GM12878 (cell line): ENCODE data around the gene FMOD. TPM values are rescaled to one million over a fixed set of nuclear protein-coding genes. Genes with fewer than 3 reads are reported as not detected.

Source experiments
- ATAC-seq: fragments of 200-7000 bp; cut with Tn5 transposase; 3 replicates; pipeline ENCODE4 v1.9.1; 2020; ENCODE audit warnings: mild to moderate bottlenecking, moderate library complexity
- BruUV-seq: library from RNA; stranded (reverse); fragments of 400-500 nt; replicated peaks from 2 replicates; lab custom pipeline; 2021; lab: Mats Ljungman, UMichigan
- CTCF ChIA-PET: fragments of 300-600 bp; sonication (Branson Sonifier 250); formaldehyde crosslinking; extraction: SDS; loops from one replicate; lab custom pipeline; 2021; ENCODE audit warnings: inconsistent platforms; lab: Yijun Ruan, JAX
- POLR2A ChIA-PET: fragments of 350-600 bp; formaldehyde crosslinking; extraction: SDS; loops from one replicate; lab custom pipeline; 2021; ENCODE audit warnings: inconsistent platforms; lab: Charles Lee
- RAD21 ChIA-PET: fragments of 300-600 bp; sonication (Branson Sonifier 250); formaldehyde crosslinking; loops from one replicate; lab custom pipeline; 2023; ENCODE audit warnings: antibody characterized with exemption; ENCODE audit not compliant: unreplicated experiment; lab: Charles Lee
- SMC1A ChIA-PET: fragments of 300-600 bp; sonication (Branson Sonifier 250); formaldehyde crosslinking; loops from one replicate; lab custom pipeline; 2023; ENCODE audit not compliant: unreplicated experiment, uncharacterized antibody; lab: Charles Lee
- DNase-seq: peaks from one replicate; pipeline ENCODE4 v3.0.0-alpha.2; 2011; ENCODE audit warnings: low read depth, low spot score
- FAIRE-seq: peaks from 3 replicates; lab custom pipeline; 2011; peaks lifted over from hg19 to GRCh38; lab: Jason Lieb, UNC
- H2AFZ ChIP-seq: 2 replicates; pipeline ENCODE4 v1.6.0; 2011; ENCODE audit warnings: low read depth, low read length, control low read depth; ENCODE audit not compliant: control insufficient read depth
- H3K27ac ChIP-seq: 2 replicates; pipeline ENCODE4 v1.5.1; 2011; ENCODE audit warnings: control low read depth; ENCODE audit not compliant: control insufficient read depth, insufficient read depth
- H3K27me3 ChIP-seq, 2 experiments: replicated peaks in 1 of 2; 2 replicates each; pipeline versions ENCODE4 v1.6.0 to v1.6.1; 2011; ENCODE audit warnings: low read length in 1 of 2; ENCODE audit not compliant: control insufficient read depth in 2 of 2, insufficient read depth in 2 of 2
- H3K36me3 ChIP-seq, 2 experiments: 2 replicates each; pipeline ENCODE4 v1.5.1; 2011; ENCODE audit warnings: low read length in 1 of 2; ENCODE audit not compliant: control insufficient read depth in 2 of 2, insufficient read depth in 2 of 2
- H3K4me1 ChIP-seq: 2 replicates; pipeline ENCODE4 v1.6.1; 2011; ENCODE audit warnings: mild to moderate bottlenecking, low read length, moderate library complexity, mixed read lengths; ENCODE audit not compliant: control insufficient read depth, insufficient read depth
- H3K4me2 ChIP-seq: 2 replicates; pipeline ENCODE4 v1.6.0; 2011; ENCODE audit warnings: control low read depth; ENCODE audit not compliant: control insufficient read depth, insufficient read depth
- H3K4me3 ChIP-seq: fragments of 200-600 bp; sonication (generic); 2 replicates; pipeline ENCODE4 v1.5.1; 2016
- H3K79me2 ChIP-seq: 2 replicates; pipeline ENCODE4 v1.6.0; 2011; ENCODE audit warnings: low read length; ENCODE audit not compliant: control insufficient read depth, insufficient read depth
- H3K9ac ChIP-seq: 2 replicates; pipeline ENCODE4 v1.8.0; 2011; ENCODE audit warnings: low read length, control low read depth, mixed read lengths; ENCODE audit not compliant: control insufficient read depth, insufficient read depth
- H3K9me3 ChIP-seq: replicated peaks from 3 replicates; pipeline ENCODE4 v1.5.1; 2011; ENCODE audit warnings: mild to moderate bottlenecking, low read length; ENCODE audit not compliant: control insufficient read depth, insufficient read depth
- H4K20me1 ChIP-seq: 2 replicates; pipeline ENCODE4 v1.6.0; 2011; ENCODE audit not compliant: control insufficient read depth, insufficient read depth
- BHLHE40 ChIP-seq, 2 experiments: fragments of 450-650 bp in 1 of 2; IDR thresholded peaks; 2 replicates each; pipeline ENCODE4 v1.6.1; 2011 to 2017; ENCODE audit warnings: low read depth in 2 of 2, borderline replicate concordance in 1 of 2, improper control_type of control experiment in 1 of 2, low read length in 1 of 2, mild to moderate bottlenecking in 1 of 2
- BMI1 ChIP-seq: fragments of 450-650 bp; IDR thresholded peaks from 2 replicates; pipeline ENCODE4 v1.6.1; 2016; ENCODE audit warnings: mild to moderate bottlenecking, moderate library complexity, borderline replicate concordance
- DPF2 ChIP-seq: fragments of 450-650 bp; IDR thresholded peaks from 2 replicates; pipeline ENCODE4 v1.6.1; 2017; ENCODE audit warnings: mild to moderate bottlenecking
- E2F8 ChIP-seq: fragments of 450-650 bp; IDR thresholded peaks from 2 replicates; pipeline ENCODE4 v1.6.1; 2018; ENCODE audit warnings: mild to moderate bottlenecking, low read depth, moderate library complexity; ENCODE audit not compliant: partially characterized antibody
- EGR1 ChIP-seq, 2 experiments: IDR thresholded peaks; 1 replicate in 1 of 2; 2 replicates in 1 of 2; pipeline ENCODE4 v1.6.1; 2011 to 2012; ENCODE audit warnings: low read depth in 2 of 2, low read length in 2 of 2, borderline replicate concordance in 1 of 2, mild to moderate bottlenecking in 1 of 2, moderate library complexity in 1 of 2
- JUND ChIP-seq: IDR thresholded peaks from 2 replicates; pipeline ENCODE4 v1.6.1; 2012; ENCODE audit warnings: low read depth, mild to moderate bottlenecking, low read length, improper control_type of control experiment, moderate library complexity
- MEF2A ChIP-seq: IDR thresholded peaks from 2 replicates; pipeline ENCODE4 v1.6.1; 2011; ENCODE audit warnings: low read depth, mild to moderate bottlenecking, low read length, moderate library complexity; ENCODE audit not compliant: insufficient read depth
- MEF2B ChIP-seq: fragments of 450-650 bp; IDR thresholded peaks from 2 replicates; pipeline ENCODE4 v1.6.1; 2018; ENCODE audit warnings: mild to moderate bottlenecking, moderate library complexity; ENCODE audit not compliant: partially characterized antibody, poor library complexity, severe bottlenecking
- MTA2 ChIP-seq: fragments of 450-650 bp; IDR thresholded peaks from 2 replicates; pipeline ENCODE4 v1.6.1; 2016; ENCODE audit warnings: low read depth, mild to moderate bottlenecking, moderate library complexity
- NFIC ChIP-seq: IDR thresholded peaks from 2 replicates; pipeline ENCODE4 v1.6.1; 2012; ENCODE audit warnings: low read depth, mild to moderate bottlenecking, inconsistent platforms, low read length, moderate library complexity
- NFYB ChIP-seq: IDR thresholded peaks from 2 replicates; pipeline ENCODE4 v1.6.1; 2011; ENCODE audit warnings: low read depth, mild to moderate bottlenecking, low read length, improper control_type of control experiment, moderate library complexity; ENCODE audit not compliant: insufficient read depth
- NR2F1 ChIP-seq: fragments of 450-650 bp; conservative IDR thresholded peaks from 2 replicates; pipeline ENCODE4 v1.6.1; 2017; ENCODE audit warnings: mild to moderate bottlenecking
- POLR2A ChIP-seq: IDR thresholded peaks from 2 replicates; pipeline ENCODE4 v1.6.1; 2011; ENCODE audit warnings: low read depth, mild to moderate bottlenecking, low read length
- SIN3A ChIP-seq: IDR thresholded peaks from 2 replicates; pipeline ENCODE4 v1.6.1; 2012; ENCODE audit warnings: low read depth, low read length, improper control_type of control experiment
- SPI1 ChIP-seq: IDR thresholded peaks from 2 replicates; pipeline ENCODE4 v1.6.1; 2011; ENCODE audit warnings: low read depth, mild to moderate bottlenecking, low read length, moderate library complexity, borderline replicate concordance; ENCODE audit not compliant: insufficient read depth
- SRF ChIP-seq, 2 experiments: IDR thresholded peaks; 2 replicates each; pipeline ENCODE4 v1.6.1; 2011; ENCODE audit warnings: low read depth in 2 of 2, low read length in 2 of 2, mild to moderate bottlenecking in 1 of 2, moderate library complexity in 1 of 2
- WRNIP1 ChIP-seq: IDR thresholded peaks from 2 replicates; pipeline ENCODE4 v1.6.1; 2011; ENCODE audit warnings: low read depth, low read length, improper control_type of control experiment, borderline replicate concordance
- YBX1 ChIP-seq: fragments of 450-650 bp; IDR thresholded peaks from 2 replicates; pipeline ENCODE4 v1.6.1; 2016; ENCODE audit warnings: antibody characterized with exemption
- YY1 ChIP-seq: IDR thresholded peaks from 2 replicates; pipeline ENCODE4 v1.6.1; 2011; ENCODE audit warnings: low read depth, mild to moderate bottlenecking, low read length
- WGBS: methylation state at CpG from one replicate; pipeline ENCODE4 v1.1.6; 2016; ENCODE audit warnings: low lambda C conversion rate; ENCODE audit not compliant: insufficient replicate concordance, insufficient coverage; ENCODE audit errors: missing lambda C conversion rate; 5-methylcytosine and 5-hydroxymethylcytosine counted together
- in situ Hi-C: fragments of 300-500 bp; cut with MboI; formaldehyde crosslinking; loops from 9 replicates; pipeline ENCODE4 v1.14.3; 2018; ENCODE audit warnings: mixed read lengths
- intact Hi-C: fragments of 100-400 bp; cut with micrococcal nuclease; formaldehyde crosslinking; loops from one replicate; pipeline ENCODE4 v1.14.2; 2022; ENCODE audit not compliant: unreplicated experiment
- polyA plus RNA-seq, 11 experiments: library from polyadenylated mRNA; depleted of rRNA in 4 of 11; unstranded in 6 of 11; stranded (reverse) in 5 of 11; fragments of >200 nt; fragmentation: Nextera tagmentation in 4 of 11; fragmentation: Illumina TruSeq in 1 of 11; extraction: Ambion mirVana in 4 of 11; extraction: Trizol in 1 of 11; gene quantifications; 1 replicate in 1 of 11; 2 replicates in 10 of 11; pipeline versions ENCODE4 v1.2.1 to v1.2.3, GENCODE V29; 2011 to 2016; ENCODE audit warnings: inconsistent platforms in 2 of 11, missing spikeins in 2 of 11, low read depth in 1 of 11
- total RNA-seq, 4 experiments: library from RNA; depleted of rRNA in 3 of 4; stranded (reverse); fragments of >200 nt in 3 of 4; fragmentation: Illumina TruSeq in 1 of 4; extraction: Trizol in 1 of 4; gene quantifications; 2 replicates each; pipeline versions ENCODE4 v1.2.1 to v1.2.3, GENCODE V29; 2013 to 2021
- TF ChIP-seq, protein P1 (sequence below): fragments of 450-650 bp; IDR thresholded peaks from 2 replicates; pipeline ENCODE4 v1.6.1; 2016; ENCODE audit warnings: mild to moderate bottlenecking

The FMOD gene
- total and polyA plus RNA-seq, 10 of the 15 experiments (the other 5 are each of a cell fraction or from before 2014, with no cell fraction given): 0.03 to 0.26 (median 0.11) TPM; not detected in 7

- intact Hi-C loops: no loop called here
- BruUV-seq: no TSS peak
- TF ChIP-seq NFYB (no peak), POLR2A (no peak; the same call in 1 of the 2 replicates), SIN3A (no peak), YBX1 (no peak), DPF2 (0 out of 2 replicates have a peak, but pooled peaks have one; percentile 13), NR2F1 (0 out of 2 replicates have a peak, but pooled peaks have one; percentile 11), YY1 (0 out of 2 replicates have a peak, but pooled peaks have one; percentile 20), BMI1 (no peak), EGR1 (IDR thresholded peaks at IDR 0.05; ENCODE audit: borderline replicate concordance in 1 of 2, low read depth in 2 of 2, low read length in 2 of 2) (no peak), BHLHE40 (IDR thresholded peaks at IDR 0.05; ENCODE audit: borderline replicate concordance in 1 of 2, low read depth in 2 of 2, low read length in 1 of 2) (peak in 1 of 2 experiments; percentile 45; a peak in 1 of 4 replicates), SPI1 (no peak), MEF2B (peak; percentile 8), MEF2A (no peak), WRNIP1 (no peak), SRF (IDR thresholded peaks at IDR 0.05; ENCODE audit: low read depth in 2 of 2, low read length in 2 of 2) (no peak), MTA2 (no peak), JUND (no peak), E2F8 (no peak), NFIC (no peak)
- TF ChIP-seq, protein P1, sequence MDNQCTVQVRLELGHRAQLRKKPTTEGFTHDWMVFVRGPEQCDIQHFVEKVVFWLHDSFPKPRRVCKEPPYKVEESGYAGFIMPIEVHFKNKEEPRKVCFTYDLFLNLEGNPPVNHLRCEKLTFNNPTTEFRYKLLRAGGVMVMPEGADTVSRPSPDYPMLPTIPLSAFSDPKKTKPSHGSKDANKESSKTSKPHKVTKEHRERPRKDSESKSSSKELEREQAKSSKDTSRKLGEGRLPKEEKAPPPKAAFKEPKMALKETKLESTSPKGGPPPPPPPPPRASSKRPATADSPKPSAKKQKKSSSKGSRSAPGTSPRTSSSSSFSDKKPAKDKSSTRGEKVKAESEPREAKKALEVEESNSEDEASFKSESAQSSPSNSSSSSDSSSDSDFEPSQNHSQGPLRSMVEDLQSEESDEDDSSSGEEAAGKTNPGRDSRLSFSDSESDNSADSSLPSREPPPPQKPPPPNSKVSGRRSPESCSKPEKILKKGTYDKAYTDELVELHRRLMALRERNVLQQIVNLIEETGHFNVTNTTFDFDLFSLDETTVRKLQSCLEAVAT: no peak
Observed at GRCh38 chr1:203299169-203299568, 51.8 kb downstream of the FMOD start.

More at GRCh38 chr1:203299169-203299568, 51.8 kb downstream of the FMOD start:
- Histone ChIP-seq H3K9me3 (no peaks in the 10 kb centered on the region), H3K27me3 (no peaks in the 10 kb centered on the region), H3K27ac (peak overlapping the region; percentile 80), H3K9ac (peak overlapping the region; percentile 64), H2AFZ (peak overlapping the region; percentile 11), H3K4me3 (peak overlapping the region; percentile 43; the same call in 1 of the 2 replicates), H3K36me3 (no peaks in the 10 kb centered on the region), H4K20me1 (no peaks in the 10 kb centered on the region), H3K4me2 (peak overlapping the region; percentile 91), H3K4me1 (peaks cover 55% of the 10 kb centered on the region), H3K79me2 (peaks cover 4% of the 10 kb centered on the region)
- ATAC-seq (peak; percentile 72), DNase-seq (no peak), FAIRE-seq (no peak)
- POLR2A ChIA-PET: interaction anchor here (0.6 to 4.4 kb wide), 7 partner anchors 8 to 22 kb away, joined by 3 to 146 read pairs (median 7); no protein-coding TSS in a partner anchor
- RAD21 ChIA-PET: interaction anchor here (0.9 to 2.8 kb wide), 11 partner anchors 10 to 41 kb away, joined by 3 to 23 read pairs (median 5); no protein-coding TSS in a partner anchor
- WGBS: 17% methylated on average over 4 of the region's 4 CpGs
- CTCF ChIA-PET: interaction anchor here (0.6 to 4.4 kb wide), 15 partner anchors 10 to 189 kb away, joined by 3 to 70 read pairs (median 6); no protein-coding TSS in a partner anchor
- in situ Hi-C loops: loop anchor here (25.0 kb wide), 1 partner anchor 1213 kb away; the partner anchor contains the start of gene MDM4
- SMC1A ChIA-PET: interaction anchor here (0.8 to 3.5 kb wide), 7 partner anchors 11 to 157 kb away, joined by 3 to 74 read pairs (median 11); no protein-coding TSS in a partner anchor
